GM18951 (cell line): ENCODE results near the gene LRP1.

ENCODE experiments used
- POLR2A ChIP-seq: IDR thresholded peaks from 4 replicates; pipeline ENCODE4 v1.6.1; 2011; ENCODE audit warnings: mild to moderate bottlenecking; ENCODE audit not compliant: insufficient read length, insufficient read depth; ENCODE audit errors: extremely low read depth
- in situ Hi-C: fragments of 300-500 bp; cut with MboI; formaldehyde crosslinking; loops from one replicate; pipeline ENCODE4 v1.12.0; 2022; ENCODE audit warnings: low sequenced_read_pairs, mixed read lengths, inconsistent platforms; ENCODE audit not compliant: unreplicated experiment

Gene LRP1

DNA sequence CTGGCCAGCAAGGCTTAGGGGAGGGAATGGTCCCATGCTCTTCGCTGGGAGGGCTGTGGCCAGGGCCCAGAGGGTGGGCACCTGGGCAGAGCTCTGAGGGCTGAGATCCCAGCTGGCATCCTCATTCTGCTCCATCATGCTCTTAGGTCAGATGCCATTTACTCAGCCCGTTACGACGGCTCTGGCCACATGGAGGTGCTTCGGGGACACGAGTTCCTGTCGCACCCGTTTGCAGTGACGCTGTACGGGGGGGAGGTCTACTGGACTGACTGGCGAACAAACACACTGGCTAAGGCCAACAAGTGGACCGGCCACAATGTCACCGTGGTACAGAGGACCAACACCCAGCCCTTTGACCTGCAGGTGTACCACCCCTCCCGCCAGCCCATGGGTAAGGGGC, 49.9 kb downstream of the LRP1 start:
- in situ Hi-C loops: loop anchor here (5.0 kb wide), 1 partner anchor 56 kb away; no protein-coding TSS in a partner anchor
- no peak for TF ChIP-seq POLR2A

DNA sequence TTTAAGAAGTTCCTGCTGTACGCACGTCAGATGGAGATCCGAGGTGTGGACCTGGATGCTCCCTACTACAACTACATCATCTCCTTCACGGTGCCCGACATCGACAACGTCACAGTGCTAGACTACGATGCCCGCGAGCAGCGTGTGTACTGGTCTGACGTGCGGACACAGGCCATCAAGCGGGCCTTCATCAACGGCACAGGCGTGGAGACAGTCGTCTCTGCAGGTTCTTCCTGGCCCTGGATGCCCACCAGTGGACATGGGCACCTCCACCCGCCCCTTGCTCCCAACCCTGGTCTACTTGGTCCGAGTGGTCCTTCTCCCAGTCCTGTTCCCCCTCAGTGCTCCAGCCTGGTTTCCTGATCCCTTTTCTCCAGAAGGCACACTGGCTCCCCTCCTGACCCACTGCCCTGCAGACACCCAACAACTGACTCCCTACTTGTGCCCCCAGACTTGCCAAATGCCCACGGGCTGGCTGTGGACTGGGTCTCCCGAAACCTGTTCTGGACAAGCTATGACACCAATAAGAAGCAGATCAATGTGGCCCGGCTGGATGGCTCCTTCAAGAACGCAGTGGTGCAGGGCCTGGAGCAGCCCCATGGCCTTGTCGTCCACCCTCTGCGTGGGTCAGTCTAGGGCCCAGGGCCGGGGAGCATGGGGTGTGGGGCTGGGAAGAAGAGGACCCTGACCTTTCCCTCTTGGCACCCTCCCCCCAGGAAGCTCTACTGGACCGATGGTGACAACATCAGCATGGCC, 51.2 kb downstream of the LRP1 start:
- no peak for TF ChIP-seq POLR2A
- in situ Hi-C loops: loop anchor here (5.0 kb wide), 1 partner anchor 57 kb away; no protein-coding TSS in a partner anchor

DNA sequence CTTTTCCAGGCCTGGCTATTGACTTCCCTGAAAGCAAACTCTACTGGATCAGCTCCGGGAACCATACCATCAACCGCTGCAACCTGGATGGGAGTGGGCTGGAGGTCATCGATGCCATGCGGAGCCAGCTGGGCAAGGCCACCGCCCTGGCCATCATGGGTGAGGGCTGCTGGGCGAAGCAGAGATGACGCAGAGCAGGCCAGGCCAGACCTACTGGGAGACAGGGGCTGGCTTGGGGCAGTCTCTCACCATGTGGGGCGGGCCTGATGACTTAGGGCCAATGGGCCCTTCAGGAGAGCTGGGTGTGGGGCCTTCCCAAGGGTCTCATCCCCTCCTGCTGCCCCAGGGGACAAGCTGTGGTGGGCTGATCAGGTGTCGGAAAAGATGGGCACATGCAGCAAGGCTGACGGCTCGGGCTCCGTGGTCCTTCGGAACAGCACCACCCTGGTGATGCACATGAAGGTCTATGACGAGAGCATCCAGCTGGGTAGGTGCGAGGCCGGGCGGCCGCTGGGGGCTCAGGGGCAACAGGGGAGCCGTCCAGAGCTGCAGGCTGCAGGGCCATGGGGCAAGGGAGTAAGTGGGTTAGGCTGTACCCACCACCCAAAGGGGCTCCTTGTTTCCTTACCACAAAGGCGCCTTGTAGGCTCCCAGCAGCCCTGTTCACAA, 52.2 kb downstream of the LRP1 start:
- in situ Hi-C loops: no loop called here

DNA sequence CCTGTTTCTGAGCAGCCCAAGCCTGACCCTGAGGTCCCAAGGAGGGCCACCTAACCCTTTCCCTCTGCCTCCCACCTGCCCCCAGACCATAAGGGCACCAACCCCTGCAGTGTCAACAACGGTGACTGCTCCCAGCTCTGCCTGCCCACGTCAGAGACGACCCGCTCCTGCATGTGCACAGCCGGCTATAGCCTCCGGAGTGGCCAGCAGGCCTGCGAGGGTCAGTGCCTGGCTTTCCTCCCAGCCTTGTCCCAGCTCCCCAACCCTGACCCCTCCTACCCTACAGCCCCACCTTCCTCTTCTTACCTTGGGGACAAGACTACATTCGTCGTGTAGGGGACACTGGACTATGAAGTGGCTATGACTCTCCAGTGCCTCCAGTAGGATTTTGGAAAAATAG, 52.8 kb downstream of the LRP1 start:
- TF ChIP-seq POLR2A: no peak
- in situ Hi-C loops: no loop called here

More for the DNA sequence above, 52.2 kb downstream of the LRP1 start:
- TF ChIP-seq POLR2A: no peak

DNA sequence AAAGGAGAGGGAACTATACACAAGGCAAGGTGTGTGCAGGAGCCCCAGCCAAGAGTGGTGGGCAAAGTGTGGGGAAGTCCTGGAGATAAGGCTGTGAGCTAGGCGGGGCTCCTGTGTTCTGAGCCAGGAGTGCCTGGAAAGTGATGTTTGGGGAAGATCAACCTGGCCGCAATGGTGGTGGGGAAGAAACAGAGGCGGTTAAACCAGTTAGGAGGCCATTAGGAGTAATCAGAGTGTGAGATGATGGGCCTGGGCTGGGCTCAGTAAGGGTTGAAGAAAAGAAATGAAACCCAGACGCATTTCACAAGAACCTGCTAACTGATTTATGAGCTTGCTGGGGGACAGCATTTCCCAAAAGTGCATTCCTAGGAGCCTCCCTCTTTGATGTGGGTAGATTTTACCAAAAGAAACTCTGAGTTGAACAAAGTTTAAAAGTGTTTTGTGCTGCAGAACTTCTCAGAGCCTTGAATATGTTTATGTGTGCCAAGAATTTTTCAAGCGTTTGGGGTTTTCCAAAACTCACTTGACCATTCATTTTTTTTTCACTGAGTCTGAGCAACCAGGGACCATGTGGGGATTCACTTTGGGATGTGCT, 53.4 kb downstream of the LRP1 start:
- in situ Hi-C loops: no loop called here
- no peak for TF ChIP-seq POLR2A

DNA sequence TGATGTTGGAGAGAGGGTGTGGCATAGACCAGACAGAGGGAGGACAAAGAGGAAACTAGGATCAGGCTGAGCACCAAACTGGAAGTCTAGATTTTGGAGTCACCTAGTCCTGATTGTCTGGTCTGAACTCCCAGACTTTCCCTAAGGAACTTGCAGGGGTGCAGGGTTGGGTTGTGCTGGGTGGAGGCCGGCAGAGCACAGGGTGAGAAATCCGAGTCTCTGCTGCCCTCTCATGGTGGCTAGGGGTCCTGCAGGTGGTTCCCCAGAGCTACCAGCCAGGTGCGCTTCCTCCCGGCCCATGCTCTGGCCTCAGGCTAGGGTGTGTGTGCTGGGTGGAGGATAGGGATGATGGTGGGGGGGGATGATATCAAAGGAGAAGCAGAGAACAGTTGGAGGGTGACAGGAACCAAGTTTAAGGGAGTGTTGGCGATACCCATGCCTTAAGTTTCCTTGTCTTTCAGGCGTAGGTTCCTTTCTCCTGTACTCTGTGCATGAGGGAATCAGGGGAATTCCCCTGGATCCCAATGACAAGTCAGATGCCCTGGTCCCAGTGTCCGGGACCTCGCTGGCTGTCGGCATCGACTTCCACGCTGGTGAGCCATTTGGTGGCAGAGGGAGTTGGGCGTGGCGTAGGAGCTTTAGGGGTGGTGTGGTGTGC, 54.8 kb downstream of the LRP1 start:
- in situ Hi-C loops: no loop called here
- TF ChIP-seq POLR2A: no peak

DNA sequence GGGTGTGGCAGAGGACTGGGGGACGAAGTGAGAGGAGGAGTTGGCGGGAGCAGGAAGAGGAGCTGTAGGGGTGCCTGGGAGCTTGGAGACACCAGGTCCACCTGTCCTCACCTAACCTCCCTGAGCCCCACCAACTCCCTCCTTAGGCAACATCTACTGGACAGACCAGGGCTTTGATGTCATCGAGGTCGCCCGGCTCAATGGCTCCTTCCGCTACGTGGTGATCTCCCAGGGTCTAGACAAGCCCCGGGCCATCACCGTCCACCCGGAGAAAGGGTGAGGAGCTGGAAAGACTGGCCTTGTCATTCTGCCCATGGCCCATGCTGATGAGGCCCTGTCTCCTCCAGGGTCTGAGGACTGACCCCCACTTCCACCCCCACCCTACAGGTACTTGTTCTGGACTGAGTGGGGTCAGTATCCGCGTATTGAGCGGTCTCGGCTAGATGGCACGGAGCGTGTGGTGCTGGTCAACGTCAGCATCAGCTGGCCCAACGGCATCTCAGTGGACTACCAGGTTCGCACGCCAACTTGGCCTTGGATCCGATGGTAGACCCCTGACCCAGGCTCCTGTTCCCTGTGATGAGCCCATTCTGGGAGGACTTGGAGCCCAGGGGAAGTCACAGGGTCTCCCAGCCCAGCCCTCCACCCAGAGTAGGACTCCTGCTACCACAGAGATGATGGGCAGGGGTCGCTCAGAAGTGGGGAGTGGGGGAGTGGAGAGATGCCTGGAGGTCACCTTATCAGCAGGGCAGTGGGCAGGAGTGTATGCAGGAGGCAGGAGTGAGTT, 55.8 kb downstream of the LRP1 start:
- TF ChIP-seq POLR2A: no peak
- in situ Hi-C loops: no loop called here

DNA sequence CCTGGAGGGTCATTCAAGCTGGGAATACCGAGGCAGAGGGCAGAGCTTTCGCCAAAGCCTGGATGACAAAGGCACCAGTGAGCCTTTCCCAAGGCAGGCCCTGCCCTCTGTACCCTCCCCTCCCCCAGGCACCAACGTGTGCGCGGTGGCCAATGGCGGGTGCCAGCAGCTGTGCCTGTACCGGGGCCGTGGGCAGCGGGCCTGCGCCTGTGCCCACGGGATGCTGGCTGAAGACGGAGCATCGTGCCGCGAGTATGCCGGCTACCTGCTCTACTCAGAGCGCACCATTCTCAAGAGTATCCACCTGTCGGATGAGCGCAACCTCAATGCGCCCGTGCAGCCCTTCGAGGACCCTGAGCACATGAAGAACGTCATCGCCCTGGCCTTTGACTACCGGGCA, 57.1 kb downstream of the LRP1 start:
- TF ChIP-seq POLR2A: no peak
- in situ Hi-C loops: no loop called here

DNA sequence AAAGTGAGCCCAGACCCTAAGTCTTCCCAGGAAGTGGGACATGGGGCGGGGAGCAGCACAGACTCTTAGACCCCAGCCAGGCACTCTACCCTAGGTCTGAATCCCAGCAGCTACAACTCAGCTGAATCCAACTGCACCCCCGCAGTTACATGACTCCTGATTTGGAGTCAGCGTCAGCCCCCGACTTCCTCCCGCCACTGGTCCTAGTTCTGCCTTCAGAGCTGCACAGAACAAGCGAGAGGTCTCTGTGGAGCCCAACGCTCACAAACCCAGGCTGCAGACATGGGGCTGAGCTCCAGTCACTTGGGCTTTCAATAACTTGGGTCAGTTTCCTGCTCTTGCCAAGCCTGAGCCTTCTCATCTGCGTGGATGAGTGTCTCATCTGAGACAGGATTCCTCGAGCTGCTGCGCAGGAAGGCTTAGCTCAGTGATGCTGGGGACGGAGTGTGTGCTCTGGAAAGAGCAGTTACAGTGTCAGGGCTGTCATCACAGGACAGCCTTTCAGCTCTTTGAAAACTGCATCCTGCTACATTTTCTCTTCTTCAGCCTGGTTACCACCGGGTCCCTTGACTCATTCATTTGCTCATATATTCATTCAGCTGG, 57.7 kb downstream of the LRP1 start:
- in situ Hi-C loops: no loop called here
- no peak for TF ChIP-seq POLR2A

DNA sequence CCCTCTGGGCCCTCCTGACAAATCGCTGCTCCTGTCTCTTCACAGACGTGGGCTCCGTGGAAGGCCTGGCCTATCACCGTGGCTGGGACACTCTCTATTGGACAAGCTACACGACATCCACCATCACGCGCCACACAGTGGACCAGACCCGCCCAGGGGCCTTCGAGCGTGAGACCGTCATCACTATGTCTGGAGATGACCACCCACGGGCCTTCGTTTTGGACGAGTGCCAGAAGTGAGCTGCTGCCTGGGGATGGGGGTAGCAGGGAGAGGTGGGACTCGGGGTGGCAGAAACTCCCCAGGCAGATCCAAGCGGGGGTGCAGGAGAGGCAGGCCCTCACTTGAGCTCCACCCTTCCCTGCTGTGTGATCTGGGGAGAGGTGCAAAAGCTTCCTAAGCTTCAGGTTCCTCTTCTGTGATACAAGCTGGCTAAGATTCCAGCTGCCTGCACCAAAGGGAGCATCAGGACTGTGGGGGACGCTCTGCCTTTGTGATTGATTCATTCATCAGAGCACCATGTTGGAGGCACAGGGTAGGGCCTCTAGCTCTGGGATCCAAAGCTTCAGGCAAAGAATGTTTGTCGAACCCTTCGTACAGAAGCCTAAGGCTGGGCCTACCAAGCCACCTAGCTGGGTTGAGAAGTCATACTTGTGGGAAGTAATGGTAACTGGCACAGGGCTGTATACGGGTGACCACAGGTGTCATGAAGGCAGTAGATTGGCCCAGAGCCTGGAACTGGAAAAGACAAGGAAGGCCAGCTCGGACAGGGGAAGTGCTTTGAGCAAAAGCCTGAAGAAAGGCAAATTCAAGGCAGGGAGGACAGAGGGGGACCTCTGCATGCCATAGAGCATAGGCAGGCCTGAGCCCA, 59.2 kb downstream of the LRP1 start:
- in situ Hi-C loops: no loop called here
- no peak for TF ChIP-seq POLR2A

DNA sequence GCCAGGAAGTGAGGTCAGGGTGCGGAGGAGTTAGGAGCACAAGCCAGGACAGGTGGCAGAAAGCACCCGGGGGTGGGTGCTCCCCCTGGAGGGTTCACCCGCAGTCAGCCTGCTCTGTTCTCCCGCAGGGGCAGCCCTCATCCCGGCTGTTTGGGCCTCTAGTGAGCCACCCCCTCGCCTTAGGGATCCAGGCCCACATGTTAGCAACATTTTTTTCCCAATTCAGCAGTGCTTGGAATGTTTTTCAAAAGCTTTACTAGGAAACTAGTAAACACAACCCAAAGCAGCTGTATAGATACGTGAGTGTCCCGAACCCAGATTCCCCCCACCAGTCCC, 59.8 kb downstream of the LRP1 start:
- no peak for TF ChIP-seq POLR2A
- in situ Hi-C loops: no loop called here

DNA sequence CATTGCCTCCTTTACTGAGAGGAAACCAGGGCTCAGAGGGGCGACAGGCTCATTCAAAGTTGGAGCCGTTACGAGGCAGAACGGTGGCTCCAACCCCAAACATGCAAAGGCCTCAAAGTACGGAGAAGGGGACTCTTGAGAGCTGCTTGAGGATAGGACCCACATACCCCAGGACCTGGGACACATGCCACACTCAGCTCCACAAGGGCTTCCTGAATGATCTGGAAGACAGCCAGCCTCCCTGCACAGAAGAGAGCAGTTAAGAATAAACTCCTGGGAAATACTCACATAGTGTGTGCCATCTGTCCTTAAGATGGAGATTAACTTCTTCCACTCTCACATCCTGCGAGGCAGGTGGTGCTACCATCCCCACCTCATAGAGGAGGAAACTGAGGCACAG, 61.8 kb downstream of the LRP1 start:
- no peak for TF ChIP-seq POLR2A
- in situ Hi-C loops: no loop called here

DNA sequence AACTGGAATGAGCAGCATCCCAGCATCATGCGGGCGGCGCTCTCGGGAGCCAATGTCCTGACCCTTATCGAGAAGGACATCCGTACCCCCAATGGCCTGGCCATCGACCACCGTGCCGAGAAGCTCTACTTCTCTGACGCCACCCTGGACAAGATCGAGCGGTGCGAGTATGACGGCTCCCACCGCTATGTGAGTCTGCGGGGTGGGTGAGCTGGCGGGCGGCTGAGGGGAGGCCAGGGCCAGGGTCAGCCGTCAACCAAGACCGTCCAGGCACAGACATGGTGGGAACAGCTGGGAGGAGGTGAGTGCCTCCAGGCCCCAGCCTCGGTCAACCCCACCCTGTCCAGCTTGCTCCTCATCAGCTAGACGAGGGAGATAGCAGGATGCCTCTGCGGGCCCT, 62.5 kb downstream of the LRP1 start:
- no peak for TF ChIP-seq POLR2A
- in situ Hi-C loops: no loop called here
